Islet of Langerhans (tissue), 1 donor: Measurements from ENCODE around the gene TMOD2.

ENCODE experiments used
- FAIRE-seq: peaks from one replicate; lab custom pipeline; 2011; peaks lifted over from hg19 to GRCh38; lab: Jason Lieb, UNC

Gene TMOD2

DNA sequence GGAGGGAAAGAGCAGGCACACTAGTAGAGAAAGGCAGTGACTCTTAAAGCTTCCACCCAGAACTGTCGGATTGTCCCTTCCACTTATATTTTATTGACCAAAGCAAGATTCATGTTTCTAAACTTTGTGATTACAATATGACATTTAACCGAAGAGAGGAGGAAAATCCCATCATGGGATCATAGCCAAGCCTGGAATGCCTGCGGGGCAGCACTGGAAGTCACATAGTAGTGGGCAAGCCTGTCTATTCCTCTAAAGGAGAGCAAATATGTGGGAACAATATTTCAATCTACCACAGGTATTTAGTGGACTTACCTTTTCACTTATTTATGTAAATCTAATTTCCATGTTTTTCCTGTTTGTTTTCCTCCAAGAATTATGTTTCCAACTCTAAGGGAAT lies 74.3 kb downstream of the TMOD2 start:
- no peak for FAIRE-seq

- FAIRE-seq = no peak
These were observed 77.4 kb downstream of the TMOD2 start for GRCh38 chr15:51828621-51829375.

DNA sequence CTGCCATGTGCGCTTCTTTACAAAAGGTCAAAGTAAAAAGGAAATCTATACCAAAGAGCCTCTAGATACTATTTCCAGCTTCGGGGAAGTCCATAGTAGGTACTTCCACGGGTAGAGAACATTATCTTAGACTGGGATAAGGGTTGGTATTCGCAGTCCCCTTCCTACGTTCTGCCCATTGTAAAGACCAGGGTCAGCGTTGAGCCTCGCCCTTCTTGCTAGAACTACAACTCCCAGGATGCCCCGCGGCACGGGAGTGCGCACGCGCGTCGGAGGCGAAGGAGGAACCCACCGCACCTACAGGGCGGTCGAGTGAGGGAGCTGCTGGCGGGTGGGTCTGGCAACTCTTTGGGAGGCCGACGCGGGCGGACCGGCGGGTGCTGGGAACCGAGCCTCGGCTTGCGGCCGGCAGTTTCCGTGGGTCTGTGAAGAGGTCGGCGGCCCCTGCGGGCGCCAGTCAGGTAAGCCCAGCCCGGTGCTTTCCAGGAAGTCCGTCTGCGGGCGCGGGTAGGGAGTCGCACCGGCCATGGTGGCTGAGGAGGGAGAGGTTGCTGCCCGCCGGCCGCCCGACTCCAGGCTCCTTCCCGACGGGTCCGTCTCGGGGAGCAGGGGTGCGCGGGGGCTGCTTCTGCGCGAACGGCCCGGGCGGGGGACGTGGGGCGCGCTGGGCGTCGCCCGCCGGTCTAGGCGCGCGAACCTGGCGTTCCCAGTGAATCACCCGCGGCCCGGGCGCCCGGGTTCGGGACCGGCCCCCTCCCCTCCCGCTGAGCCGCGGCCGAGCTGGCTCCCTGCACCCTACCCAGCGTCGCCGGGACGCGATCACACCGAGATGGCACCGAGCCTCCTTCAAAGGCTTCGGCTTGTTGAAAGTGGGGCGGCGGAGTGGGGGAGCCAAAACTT lies 78.2 kb downstream of the TMOD2 start, which contains the start of gene TMOD3:
TSS of gene TMOD3 (plus strand) at position 278 of the 900 bp plus-strand sequence. CDS start 33,232 bp downstream, outside the sequence.
- FAIRE-seq = no peak

DNA sequence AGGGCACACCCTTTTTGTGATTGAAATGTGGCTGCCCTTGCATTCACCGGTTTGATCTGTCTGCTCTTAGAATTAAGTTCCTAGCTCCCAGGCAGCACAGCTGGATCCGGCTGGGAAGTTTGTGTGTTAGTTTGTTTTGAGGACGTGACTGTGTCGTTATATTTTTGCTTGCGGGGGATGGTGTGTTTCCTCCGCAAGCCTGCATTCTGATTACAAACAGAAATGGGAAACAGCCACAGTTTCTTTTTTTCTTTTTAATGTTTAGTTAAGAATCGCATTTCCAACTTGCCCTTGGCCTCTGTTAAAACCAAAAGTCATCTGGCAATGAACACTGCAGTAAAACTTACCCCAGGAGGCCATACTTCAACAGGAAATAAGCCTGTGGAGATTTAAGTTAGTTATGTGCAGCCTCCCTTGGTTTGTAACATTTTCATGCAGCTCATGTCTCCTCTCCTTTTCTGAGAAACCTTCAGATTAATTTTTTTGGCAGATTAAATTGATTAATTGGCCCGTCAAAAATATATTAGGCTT lies 78.9 kb downstream of the TMOD2 start:
- FAIRE-seq = no peak

- FAIRE-seq = no peak
These were observed 82.4 kb downstream of the TMOD2 start for GRCh38 chr15:51833772-51834171.

GRCh38 chr15:51837792-51838251 lies 86.4 kb downstream of the TMOD2 start:
- FAIRE-seq = no peak

DNA sequence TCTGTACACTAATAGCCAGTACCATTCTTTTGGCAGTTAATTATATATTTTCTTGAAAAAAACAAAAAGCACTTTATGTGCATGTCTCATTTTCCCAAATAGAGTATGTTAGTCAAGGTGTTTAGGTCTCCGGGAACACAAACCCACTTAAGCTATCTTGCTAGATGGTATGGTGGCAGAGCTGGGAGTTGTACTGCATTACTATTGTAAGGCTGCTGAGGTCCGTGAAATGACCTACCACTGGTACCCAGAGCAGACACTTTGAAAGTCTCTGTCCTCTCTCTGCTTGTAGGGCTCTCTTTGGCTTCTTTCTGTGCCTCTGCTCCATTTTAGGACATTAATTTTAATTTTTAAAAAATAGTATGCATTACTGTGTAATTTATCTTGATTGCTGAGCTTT lies 86.9 kb downstream of the TMOD2 start:
- no peak for FAIRE-seq

- no peak for FAIRE-seq
These were observed 89.3 kb downstream of the TMOD2 start for GRCh38 chr15:51840692-51841091.

- no peak for FAIRE-seq
These were observed 90.1 kb downstream of the TMOD2 start for GRCh38 chr15:51841406-51842040.

- no peak for FAIRE-seq
These were observed 90.9 kb downstream of the TMOD2 start for GRCh38 chr15:51842265-51842664.

DNA sequence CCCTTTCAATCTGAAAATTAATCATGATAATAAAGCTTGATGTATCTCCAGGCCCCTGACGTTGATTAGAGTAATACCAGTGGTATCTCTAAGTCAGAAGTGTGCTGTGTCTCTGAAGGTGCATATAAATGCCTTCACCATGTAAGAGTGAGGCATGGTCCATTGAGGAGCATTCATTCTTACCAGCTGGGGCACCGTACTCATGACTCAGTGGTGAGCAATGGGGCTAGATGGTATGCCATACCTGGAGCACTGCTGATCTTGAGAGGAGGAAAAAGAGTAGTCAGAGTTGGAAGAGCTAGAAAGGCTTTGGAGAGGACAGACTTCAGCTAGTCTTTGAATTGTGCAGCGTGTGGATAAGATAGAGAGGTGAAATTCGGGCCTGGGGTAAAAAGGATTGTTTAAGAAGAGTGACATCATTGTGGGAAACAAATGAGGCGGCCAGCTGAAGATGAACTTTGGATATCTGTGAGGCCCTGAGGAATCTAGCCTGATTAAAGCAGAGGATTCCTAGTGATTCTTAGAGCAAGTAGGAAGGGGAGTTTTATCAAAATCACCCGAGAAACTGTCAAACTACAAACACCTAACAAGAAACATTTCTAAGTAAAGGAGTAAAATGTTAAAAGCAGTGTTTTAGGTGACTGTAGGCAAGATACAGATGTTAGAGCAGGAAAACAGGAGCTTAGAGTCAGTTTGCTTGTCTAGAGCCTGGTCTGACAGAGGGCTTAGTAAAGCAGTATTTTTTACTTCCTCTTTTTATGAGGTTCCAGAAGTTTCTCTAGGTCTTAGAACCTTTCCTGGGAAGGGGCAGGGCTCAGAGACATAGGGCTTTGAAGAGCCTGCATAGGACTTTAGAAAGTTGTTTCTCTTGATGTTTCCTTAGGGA lies 91.7 kb downstream of the TMOD2 start:
- FAIRE-seq = no peak

DNA sequence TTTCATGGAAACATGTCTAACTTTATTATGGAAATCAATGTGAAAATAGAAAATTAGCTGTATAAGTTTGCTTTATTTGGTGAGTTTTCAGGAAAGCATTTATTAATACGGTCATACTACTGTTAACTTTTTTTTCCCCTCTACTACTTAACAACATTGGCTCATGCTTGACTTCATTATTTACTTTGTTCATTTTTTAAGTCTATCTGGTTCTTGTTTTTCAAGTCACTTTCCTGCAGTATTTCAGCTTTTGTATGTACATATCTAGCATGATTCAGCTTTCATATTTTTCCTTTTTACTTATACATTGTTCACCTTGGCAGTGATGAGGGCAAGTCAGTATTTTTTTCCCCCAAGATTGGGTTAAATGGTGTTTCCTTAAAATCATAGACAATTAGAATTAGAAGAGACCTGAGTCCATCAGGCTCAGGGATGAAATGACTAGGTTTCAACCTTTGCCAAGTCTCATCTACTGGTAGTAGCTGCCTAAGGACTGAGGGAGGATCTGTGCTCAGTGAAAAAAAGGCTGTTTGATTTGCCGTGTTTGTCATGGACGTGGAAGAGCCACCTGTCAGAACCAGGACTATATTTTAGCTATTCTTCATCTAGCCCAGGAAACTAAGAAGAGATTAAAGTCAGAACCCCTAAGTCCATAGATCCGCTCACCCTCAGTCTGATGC lies 93.5 kb downstream of the TMOD2 start:
- no peak for FAIRE-seq

DNA sequence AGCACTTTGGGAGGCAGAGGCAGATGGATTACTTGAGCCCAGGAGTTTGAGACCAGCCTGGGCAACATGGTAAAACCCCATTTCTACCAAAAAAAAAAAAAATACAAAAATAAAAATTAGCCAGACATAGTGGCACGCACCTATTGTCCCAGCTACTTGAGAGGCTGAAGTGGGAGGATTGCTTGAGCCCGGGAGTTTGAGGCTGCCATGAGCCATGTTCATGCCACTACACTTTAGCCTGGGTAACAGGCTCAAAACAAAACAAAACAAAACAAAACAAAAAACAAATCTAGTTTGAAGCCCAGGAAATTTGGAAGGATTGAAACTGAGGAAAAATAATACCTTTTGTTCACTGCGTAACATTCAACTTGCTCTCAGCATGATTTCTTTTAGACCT lies 94.7 kb downstream of the TMOD2 start:
- FAIRE-seq = no peak

GRCh38 chr15:51846463-51847230 lies 95.2 kb downstream of the TMOD2 start:
- FAIRE-seq = no peak

- FAIRE-seq = no peak
These were observed 97.4 kb downstream of the TMOD2 start for GRCh38 chr15:51848811-51849210.

- FAIRE-seq = no peak
These were observed 98.5 kb downstream of the TMOD2 start for GRCh38 chr15:51849860-51850259.

DNA sequence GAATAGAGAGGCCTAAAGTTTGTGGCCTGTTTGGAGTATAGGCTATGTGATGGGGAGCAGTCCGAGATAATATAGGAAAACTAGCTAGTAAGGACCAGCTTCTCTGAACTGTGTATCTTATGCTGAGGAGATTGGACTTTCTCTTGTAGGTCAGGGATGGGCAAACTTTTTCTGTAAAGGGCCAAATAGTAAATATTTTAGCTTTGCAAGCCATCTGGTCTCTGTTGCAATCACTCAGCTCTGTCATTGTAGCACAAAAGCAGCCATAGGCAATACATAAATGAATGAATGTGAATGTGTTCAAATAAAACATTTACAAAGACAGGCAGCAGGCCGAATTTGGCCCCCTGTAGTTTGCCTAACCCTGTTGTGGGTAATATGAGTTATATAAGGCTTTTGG lies 102.6 kb downstream of the TMOD2 start:
- FAIRE-seq = no peak

- no peak for FAIRE-seq
These were observed 104.2 kb downstream of the TMOD2 start for GRCh38 chr15:51855612-51856011.

- FAIRE-seq = no peak
These were observed 105.5 kb downstream of the TMOD2 start for GRCh38 chr15:51856714-51857380.
